Activated CD4-positive, alpha-beta T cell treated with anti-CD3 and anti-CD28 coated beads, Interleukin-2, amount 10 ng/mL, durations not matched to agents 7 days and 5 days (primary cell): Measurements from ENCODE around the gene CYLD. TPM values are rescaled to one million over a fixed set of nuclear protein-coding genes. Genes with fewer than 3 reads are reported as not detected.

ENCODE experiments used
- CTCF ChIA-PET: fragments of 350-600 bp; sonication (Branson Sonifier 250); formaldehyde crosslinking; loops from one replicate; lab custom pipeline; 2021; ENCODE audit warnings: antibody characterized with exemption; lab: Charles Lee
- POLR2A ChIA-PET: fragments of 350-600 bp; sonication (Branson Sonifier 250); formaldehyde crosslinking; loops from one replicate; lab custom pipeline; 2021; ENCODE audit warnings: antibody characterized with exemption; lab: Charles Lee
- DNase-seq: peaks from one replicate; pipeline ENCODE4 v3.0.0-alpha.2; 2020
- H3K27ac Mint-ChIP-seq: one replicate; pipeline ENCODE4 v1.8.0; 2021; ENCODE audit warnings: mild to moderate bottlenecking, moderate library complexity, mixed read lengths
- H3K27me3 Mint-ChIP-seq: one replicate; pipeline ENCODE4 v1.8.0; 2021; ENCODE audit warnings: mixed read lengths
- H3K36me3 Mint-ChIP-seq: one replicate; pipeline ENCODE4 v1.8.0; 2021; ENCODE audit warnings: low read depth, mixed read lengths
- H3K4me1 Mint-ChIP-seq: one replicate; pipeline ENCODE4 v1.8.0; 2021; ENCODE audit warnings: mixed read lengths
- H3K4me3 Mint-ChIP-seq: one replicate; pipeline ENCODE4 v1.8.0; 2021; ENCODE audit warnings: mild to moderate bottlenecking, moderate library complexity, mixed read lengths
- H3K9me3 Mint-ChIP-seq: one replicate; pipeline ENCODE4 v1.8.0; 2021; ENCODE audit warnings: mixed read lengths
- total RNA-seq, 2 experiments: library from RNA; stranded (reverse); gene quantifications; one replicate each; pipeline ENCODE4 v1.2.3, GENCODE V29; 2021

Gene CYLD
- total RNA-seq, 2 experiments from 2014 or later, result 200 to 222 TPM

DNA sequence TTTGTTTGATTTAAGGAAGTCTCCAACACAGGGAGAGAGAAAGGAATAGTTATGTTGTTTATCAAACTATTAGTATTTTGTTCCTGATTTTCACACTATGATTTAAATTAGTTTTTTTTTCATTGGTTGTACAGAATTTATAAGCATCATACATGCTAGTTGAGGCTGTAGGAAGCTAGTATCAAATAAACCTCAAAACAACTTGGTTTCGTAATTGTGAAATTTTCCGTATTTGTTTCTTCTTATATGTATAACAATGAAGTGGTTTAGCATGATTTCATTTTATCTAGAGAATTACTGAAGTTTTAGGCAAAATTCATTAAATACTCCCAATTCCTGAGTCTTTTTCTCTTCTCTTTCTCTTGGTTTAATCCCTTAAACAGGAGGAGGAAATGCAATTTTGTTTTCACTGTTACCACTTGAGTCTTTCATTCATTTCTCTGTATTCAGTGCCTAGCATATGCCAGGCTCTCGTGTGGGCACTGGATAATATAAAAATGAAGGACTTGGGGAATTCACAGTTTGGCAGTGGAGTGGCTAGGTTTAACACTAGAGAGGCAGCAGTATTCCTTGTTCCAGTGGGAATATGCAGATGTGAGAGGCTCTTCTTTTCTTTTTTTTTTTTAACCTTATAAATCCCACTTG is 1.8 kb downstream of the CYLD start:
- Mint-ChIP-seq H3K36me3 (peaks cover 51% of the 10 kb centered on the region), H3K27me3 (no peaks in the 10 kb centered on the region), H3K4me3 (peak overlapping the region; percentile 95), H3K9me3 (no peaks in the 10 kb centered on the region), H3K4me1 (peaks cover 50% of the 10 kb centered on the region), H3K27ac (peak overlapping the region; percentile 88)
- CTCF ChIA-PET, result interaction anchor here (1.2 to 2.2 kb wide), 6 partner anchors 14 to 78 kb away, joined by 4 to 17 read pairs (median 6); no protein-coding TSS in a partner anchor
- POLR2A ChIA-PET, result interaction anchor here (4.0 kb wide), 1 partner anchor 77 kb away, joined by 13 read pairs; no protein-coding TSS in a partner anchor
- DNase-seq, result no peak

GRCh38 chr16:50744881-50745280 is 3.0 kb downstream of the CYLD start:
- H3K4me1 Mint-ChIP-seq, result peaks cover 53% of the 10 kb centered on the region

DNA sequence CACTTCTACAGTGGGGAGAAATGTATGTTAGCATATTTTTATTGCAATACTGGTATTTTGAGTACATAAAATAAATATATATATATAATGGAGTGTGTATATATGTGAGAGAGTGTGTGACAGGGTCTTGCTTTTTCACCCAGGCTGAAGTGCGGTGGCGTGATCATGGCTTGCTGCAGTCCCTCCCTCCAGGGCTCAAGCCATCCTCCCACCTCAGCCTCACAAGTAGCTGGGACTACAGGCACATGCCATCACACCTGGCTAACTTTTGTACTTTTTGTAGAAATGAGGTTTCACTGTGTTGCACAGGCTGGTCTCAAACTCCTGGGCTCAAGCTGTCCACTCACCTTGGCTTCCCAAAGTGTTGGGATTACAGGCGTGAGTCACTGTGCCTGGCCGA is 4.1 kb downstream of the CYLD start:
- no peaks in the 10 kb centered on the region for H3K27me3 Mint-ChIP-seq
- H3K4me1 Mint-ChIP-seq, result peaks cover 55% of the 10 kb centered on the region
- peaks cover 59% of the 10 kb centered on the region for H3K36me3 Mint-ChIP-seq
- ChIA-PET CTCF (interaction anchor here (1.1 to 2.2 kb wide), 12 partner anchors 46 to 721 kb away, joined by 3 to 17 read pairs (median 4); partner anchors contain the start of gene CNEP1R1), POLR2A (interaction anchor here (0.6 to 1.9 kb wide), 2 partner anchors 79 to 493 kb away, joined by 5 to 6 read pairs; no protein-coding TSS in a partner anchor)
- H3K9me3 Mint-ChIP-seq, result no peaks in the 10 kb centered on the region
- peak overlapping the region; percentile 88 for H3K27ac Mint-ChIP-seq
- no peak for DNase-seq
- H3K4me3 Mint-ChIP-seq, result peak overlapping the region; percentile 95

More at GRCh38 chr16:50744881-50745280, 3.0 kb downstream of the CYLD start:
- H3K9me3 Mint-ChIP-seq, result no peaks in the 10 kb centered on the region
- peak overlapping the region; percentile 95 for H3K4me3 Mint-ChIP-seq
- H3K27ac Mint-ChIP-seq, result peak overlapping the region; percentile 88
- CTCF ChIA-PET, result interaction anchor here (0.6 to 2.2 kb wide), 11 partner anchors 13 to 720 kb away, joined by 3 to 17 read pairs (median 5); partner anchors contain the start of gene CNEP1R1
- H3K27me3 Mint-ChIP-seq, result no peaks in the 10 kb centered on the region
- POLR2A ChIA-PET, result interaction anchor here (0.6 to 0.7 kb wide), 2 partner anchors 11 to 64 kb away, joined by 3 read pairs; partner anchors contain the start of gene SNX20
- peaks cover 52% of the 10 kb centered on the region for H3K36me3 Mint-ChIP-seq
- no peak for DNase-seq

- CTCF ChIA-PET, result interaction anchor here (1.1 to 2.0 kb wide), 12 partner anchors 11 to 722 kb away, joined by 3 to 13 read pairs (median 4); partner anchors contain the start of gene CNEP1R1
- Mint-ChIP-seq H3K9me3 (no peaks in the 10 kb centered on the region), H3K27ac (peak overlapping the region; percentile 88), H3K4me3 (peak overlapping the region; percentile 95), H3K36me3 (peaks cover 65% of the 10 kb centered on the region), H3K4me1 (peaks cover 59% of the 10 kb centered on the region), H3K27me3 (no peaks in the 10 kb centered on the region)
- POLR2A ChIA-PET, result interaction anchor here (1.9 kb wide), 1 partner anchor 81 kb away, joined by 6 read pairs; no protein-coding TSS in a partner anchor
- DNase-seq, result peak; percentile 67
Measured at GRCh38 chr16:50747207-50747956, 5.5 kb downstream of the CYLD start.

DNA sequence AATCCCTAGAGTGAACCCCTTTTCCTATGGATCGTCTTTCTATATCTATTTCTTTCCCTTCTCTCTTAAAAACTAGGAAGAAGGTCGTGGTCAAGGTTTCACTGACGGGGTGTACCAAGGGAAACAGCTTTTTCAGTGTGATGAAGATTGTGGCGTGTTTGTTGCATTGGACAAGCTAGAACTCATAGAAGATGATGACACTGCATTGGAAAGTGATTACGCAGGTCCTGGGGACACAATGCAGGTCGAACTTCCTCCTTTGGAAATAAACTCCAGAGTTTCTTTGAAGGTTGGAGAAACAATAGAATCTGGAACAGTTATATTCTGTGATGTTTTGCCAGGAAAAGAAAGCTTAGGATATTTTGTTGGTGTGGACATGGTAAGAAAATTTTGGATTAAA is 9.6 kb downstream of the CYLD start:
- CTCF ChIA-PET, result interaction anchor here (2.0 kb wide), 1 partner anchor 14 kb away, joined by 5 read pairs; no protein-coding TSS in a partner anchor
- no peak for DNase-seq
- POLR2A ChIA-PET, result no interaction called here
- Mint-ChIP-seq H3K4me1 (peaks cover 75% of the 10 kb centered on the region), H3K27me3 (no peaks in the 10 kb centered on the region), H3K4me3 (peak overlapping the region; percentile 41), H3K27ac (peak overlapping the region; percentile 28), H3K9me3 (no peaks in the 10 kb centered on the region), H3K36me3 (peaks cover 65% of the 10 kb centered on the region)

DNA sequence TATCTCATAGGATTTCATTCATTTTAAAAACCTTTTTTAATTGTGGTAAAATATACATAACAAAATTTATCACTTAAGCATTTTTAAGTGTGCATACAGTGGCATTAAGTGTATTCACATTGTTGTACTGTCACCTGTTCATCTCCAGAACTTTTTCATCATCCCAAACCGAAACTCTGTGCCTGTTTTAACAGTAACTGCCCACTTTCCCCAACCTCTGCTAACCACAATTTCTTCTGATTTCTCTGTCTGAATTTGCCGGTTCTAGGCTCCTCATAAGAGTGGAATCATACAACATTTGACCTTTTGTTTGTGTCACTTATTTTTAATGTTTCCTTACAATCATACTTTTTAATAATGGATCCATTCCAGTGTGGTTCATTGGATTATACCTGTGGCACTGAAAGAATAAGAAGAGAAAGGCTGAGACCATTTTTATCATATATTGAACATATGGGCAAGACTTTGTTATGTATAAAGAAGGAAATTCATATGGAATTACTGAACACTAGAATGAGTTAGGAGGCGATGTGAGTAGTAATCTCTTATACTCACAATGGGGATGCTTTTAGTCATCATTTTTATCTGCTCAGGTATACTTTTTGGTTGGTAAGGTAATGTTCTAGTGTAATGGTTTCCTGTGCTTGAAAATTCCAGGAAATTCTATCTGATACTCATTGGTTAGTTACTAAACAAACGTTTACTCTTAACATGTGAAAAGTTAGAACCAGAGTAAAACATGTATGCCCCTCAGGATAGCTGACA is 10.8 kb downstream of the CYLD start:
- Mint-ChIP-seq H3K27ac (peak overlapping the region; percentile 68), H3K36me3 (peaks cover 66% of the 10 kb centered on the region), H3K27me3 (no peaks in the 10 kb centered on the region), H3K4me1 (peaks cover 75% of the 10 kb centered on the region), H3K4me3 (no peak overlapping the region), H3K9me3 (no peaks in the 10 kb centered on the region)
- ChIA-PET CTCF (interaction anchor here (2.0 kb wide), 1 partner anchor 13 kb away, joined by 5 read pairs; no protein-coding TSS in a partner anchor), POLR2A (no interaction called here)
- no peak for DNase-seq

GRCh38 chr16:50756473-50756872 is 14.6 kb downstream of the CYLD start:
- ChIA-PET POLR2A (no interaction called here), CTCF (interaction anchor here (1.3 to 2.2 kb wide), 2 partner anchors 13 to 88 kb away, joined by 3 to 12 read pairs; no protein-coding TSS in a partner anchor)
- no peak overlapping the region for H3K4me3 Mint-ChIP-seq
- peaks cover 74% of the 10 kb centered on the region for H3K36me3 Mint-ChIP-seq
- H3K27me3 Mint-ChIP-seq, result no peaks in the 10 kb centered on the region
- no peaks in the 10 kb centered on the region for H3K9me3 Mint-ChIP-seq
- peaks cover 74% of the 10 kb centered on the region for H3K4me1 Mint-ChIP-seq
- no peak overlapping the region for H3K27ac Mint-ChIP-seq
- no peak for DNase-seq

DNA sequence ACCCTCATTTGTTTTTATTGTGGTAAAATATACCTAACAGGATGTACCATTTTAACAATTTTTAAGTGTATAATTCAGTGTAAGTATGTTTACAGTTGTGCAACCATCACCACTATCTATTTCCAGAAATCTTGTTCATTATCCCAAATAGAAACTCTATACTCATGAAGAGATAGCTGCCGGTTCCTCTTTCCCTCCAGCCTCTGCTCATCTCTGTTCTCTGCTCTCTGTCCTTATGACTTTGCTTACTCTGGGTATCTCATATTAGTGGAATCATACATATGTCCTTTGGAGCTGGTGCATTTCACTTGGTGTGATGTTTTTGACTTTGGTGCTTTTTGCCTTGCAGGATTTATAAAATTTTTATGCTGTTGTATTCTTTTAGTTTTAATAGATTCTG is 19.4 kb downstream of the CYLD start:
- POLR2A ChIA-PET, result no interaction called here
- H3K4me3 Mint-ChIP-seq, result no peak overlapping the region
- CTCF ChIA-PET, result interaction anchor here (1.1 to 1.6 kb wide), 2 partner anchors 12 to 13 kb away, joined by 3 to 4 read pairs; no protein-coding TSS in a partner anchor
- no peaks in the 10 kb centered on the region for H3K27me3 Mint-ChIP-seq
- peaks cover 79% of the 10 kb centered on the region for H3K36me3 Mint-ChIP-seq
- DNase-seq, result no peak
- H3K4me1 Mint-ChIP-seq, result peaks cover 77% of the 10 kb centered on the region
- H3K27ac Mint-ChIP-seq, result no peak overlapping the region
- peaks cover 11% of the 10 kb centered on the region for H3K9me3 Mint-ChIP-seq

- peaks cover 78% of the 10 kb centered on the region for H3K36me3 Mint-ChIP-seq
- H3K4me3 Mint-ChIP-seq, result no peak overlapping the region
- CTCF ChIA-PET, result interaction anchor here (0.9 kb wide), 1 partner anchor 9 kb away, joined by 3 read pairs; no protein-coding TSS in a partner anchor
- POLR2A ChIA-PET, result interaction anchor here (0.7 kb wide), 1 partner anchor 81 kb away, joined by 3 read pairs; the partner anchor contains the start of gene SNX20
- no peaks in the 10 kb centered on the region for H3K27me3 Mint-ChIP-seq
- peaks cover 18% of the 10 kb centered on the region for H3K9me3 Mint-ChIP-seq
- H3K4me1 Mint-ChIP-seq, result peaks cover 76% of the 10 kb centered on the region
- no peak for DNase-seq
- peak overlapping the region; percentile 1 for H3K27ac Mint-ChIP-seq
Measured at GRCh38 chr16:50762241-50762640, 20.4 kb downstream of the CYLD start.

GRCh38 chr16:50763211-50763610 is 21.3 kb downstream of the CYLD start:
- peaks cover 77% of the 10 kb centered on the region for H3K4me1 Mint-ChIP-seq
- no peak overlapping the region for H3K4me3 Mint-ChIP-seq
- H3K36me3 Mint-ChIP-seq, result peaks cover 80% of the 10 kb centered on the region
- no peaks in the 10 kb centered on the region for H3K27me3 Mint-ChIP-seq
- no peak overlapping the region for H3K27ac Mint-ChIP-seq
- CTCF ChIA-PET, result interaction anchor here (0.9 kb wide), 1 partner anchor 8 kb away, joined by 3 read pairs; no protein-coding TSS in a partner anchor
- DNase-seq, result no peak
- POLR2A ChIA-PET, result no interaction called here
- peaks cover 18% of the 10 kb centered on the region for H3K9me3 Mint-ChIP-seq

DNA sequence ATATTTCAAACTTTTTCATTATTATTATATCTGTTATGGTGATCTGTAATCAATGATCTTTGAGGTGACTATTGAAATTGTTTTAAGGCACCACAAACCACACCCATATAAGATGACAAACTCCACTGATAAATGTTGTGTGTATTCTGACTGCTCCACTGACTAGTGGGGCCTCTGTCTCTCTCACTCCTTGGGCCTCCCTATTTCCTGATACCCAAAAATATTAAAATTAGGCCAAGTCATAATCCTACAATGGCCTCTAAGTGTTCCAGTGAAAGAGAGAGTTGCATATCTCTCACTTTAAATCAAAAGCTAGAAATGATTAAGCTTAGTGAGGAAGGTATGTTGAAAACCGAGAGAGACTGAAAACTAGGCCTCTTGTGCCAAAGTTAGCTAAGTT is 23.4 kb downstream of the CYLD start:
- POLR2A ChIA-PET, result no interaction called here
- no peak overlapping the region for H3K27ac Mint-ChIP-seq
- H3K27me3 Mint-ChIP-seq, result no peaks in the 10 kb centered on the region
- CTCF ChIA-PET, result interaction anchor here (0.6 to 1.7 kb wide), 4 partner anchors 14 to 460 kb away, joined by 3 to 5 read pairs (median 4); no protein-coding TSS in a partner anchor
- H3K36me3 Mint-ChIP-seq, result peaks cover 86% of the 10 kb centered on the region
- no peak for DNase-seq
- H3K9me3 Mint-ChIP-seq, result peaks cover 29% of the 10 kb centered on the region
- no peak overlapping the region for H3K4me3 Mint-ChIP-seq
- H3K4me1 Mint-ChIP-seq, result peaks cover 77% of the 10 kb centered on the region
